Putamen (tissue), 1 donor: ENCODE measurements around the gene SERPINB7.

Experiments used
- DNase-seq: peaks from one replicate; pipeline ENCODE4 v3.0.0-alpha.2; 2016; ENCODE audit warnings: low spot score

Gene SERPINB7

DNA sequence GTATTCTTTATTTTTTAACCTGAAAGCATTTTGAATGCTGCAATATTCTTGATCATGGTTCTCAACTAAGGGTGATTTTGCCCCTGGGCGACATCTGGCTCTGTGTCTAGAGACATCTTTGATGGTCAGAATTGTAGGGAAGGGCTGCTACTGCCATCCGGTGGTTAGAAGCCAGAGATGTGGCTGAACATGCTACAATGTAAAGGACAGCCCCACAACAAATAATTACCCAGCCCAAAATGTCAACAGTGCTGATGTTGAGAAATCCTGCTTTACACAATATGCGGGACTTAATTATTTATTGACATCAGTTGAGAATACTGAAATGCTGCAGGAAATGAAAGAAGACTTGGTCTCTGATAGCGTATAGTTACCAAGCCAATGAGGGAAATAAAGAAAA lies 74.8 kb downstream of the SERPINB7 start:
- DNase-seq, result no peak

DNA sequence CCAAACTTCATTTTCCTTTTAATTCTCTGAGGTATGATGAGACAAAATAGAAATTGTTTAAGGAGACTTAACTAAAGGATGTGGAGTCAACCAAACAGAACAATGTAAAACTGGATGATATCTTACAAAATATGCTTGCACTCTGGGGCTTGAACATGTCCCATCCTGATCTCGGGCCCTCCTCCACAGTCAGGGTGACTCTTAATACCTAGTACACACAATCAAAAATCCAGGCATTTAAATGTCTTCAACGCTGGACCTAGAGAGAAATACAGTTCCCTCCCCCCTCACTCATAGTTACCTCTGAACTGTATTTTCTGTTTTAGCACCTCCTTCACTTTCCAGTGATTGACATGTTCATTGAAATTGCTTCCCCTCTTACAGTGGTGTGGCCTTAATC lies 75.4 kb downstream of the SERPINB7 start:
- no peak for DNase-seq
